Stimulated activated CD4-positive, alpha-beta T cell treated with anti-CD3 and anti-CD28 coated beads, Interleukin-12 subunit alpha, Interleukin-12 subunit beta, amount 100 ng/mL, for 4 hours (primary cell): ENCODE data around the gene PSMD12.
"Not testable (repeated sequence)": the region's sequence is repeated elsewhere in the genome, so short reads cannot be mapped to it uniquely, and the experiment has no call there.

Experiments
- DNase-seq: peaks from one replicate; pipeline ENCODE4 v3.0.0-alpha.2; 2020

PSMD12 gene

DNA sequence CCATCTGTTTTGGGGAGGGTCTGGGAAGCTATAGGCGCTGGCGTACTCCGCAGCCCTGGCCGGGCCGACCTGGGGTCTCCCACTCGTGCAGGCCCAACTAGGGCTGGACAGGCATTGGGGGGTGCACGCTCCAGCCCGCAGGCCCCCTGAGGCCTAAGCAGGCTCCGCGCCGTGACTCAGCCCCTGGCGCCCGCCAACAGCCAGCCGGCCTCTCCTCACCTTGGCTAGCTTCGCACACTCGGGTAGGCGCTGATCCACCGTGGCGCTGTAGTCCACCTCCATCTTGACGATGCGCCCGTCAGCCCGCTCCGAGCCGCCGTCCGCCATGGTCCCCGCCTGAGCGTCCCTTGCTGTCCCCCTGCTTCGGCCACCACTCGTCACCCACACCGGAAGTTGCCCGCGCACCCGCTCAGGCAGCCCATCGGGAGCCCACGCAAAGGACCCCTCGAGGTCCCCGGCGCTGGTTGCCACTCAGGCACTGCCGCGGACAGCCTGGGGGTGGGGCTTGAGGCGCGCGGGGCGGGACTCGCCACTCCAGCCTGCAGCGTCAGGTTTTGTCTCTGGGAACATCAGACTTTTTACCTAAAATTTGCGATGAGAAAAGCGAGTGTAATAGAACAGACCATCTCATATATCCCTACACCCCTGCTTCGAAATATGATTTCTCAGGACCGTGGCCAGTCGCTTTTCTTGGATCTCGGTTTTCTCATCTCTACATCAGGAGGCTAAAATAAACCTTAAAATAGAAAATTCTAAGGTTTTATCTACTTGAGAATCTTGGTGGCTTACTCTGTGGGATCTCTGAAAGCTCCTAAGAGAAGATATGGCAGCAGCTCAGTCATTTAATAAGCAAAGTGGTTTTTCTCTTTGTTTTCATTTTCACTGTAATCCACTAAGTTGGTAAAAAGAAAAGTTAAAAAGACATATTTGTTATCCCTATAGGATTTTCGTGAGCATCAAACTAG lies at the start of gene PSMD12:
Gene PSMD12, minus strand, starts transcription at position 385 of the 965 bp plus-strand sequence. Its CDS starts 58 bp downstream, at position 327.
- DNase-seq, result peak; percentile 96

DNA sequence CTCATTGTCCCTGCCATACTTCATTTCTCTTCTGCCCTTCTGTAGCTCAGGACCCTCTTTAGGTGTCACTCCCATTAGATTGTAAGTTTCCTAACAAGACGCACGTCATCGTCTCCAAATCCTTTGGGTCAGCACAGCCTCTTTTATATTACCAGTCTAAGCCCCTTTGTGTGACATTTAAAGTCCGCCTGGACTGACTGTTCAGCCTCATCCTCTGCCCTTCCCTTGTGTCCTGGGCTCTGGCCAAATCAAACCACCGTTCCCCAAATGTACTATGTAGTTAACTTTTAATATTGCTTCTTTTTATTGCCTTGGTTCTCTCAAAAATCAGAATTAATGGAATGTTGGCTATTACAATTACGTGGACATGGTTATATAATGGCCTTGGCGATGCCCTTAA lies 48.9 kb upstream of the PSMD12 start:
- no peak for DNase-seq

DNA sequence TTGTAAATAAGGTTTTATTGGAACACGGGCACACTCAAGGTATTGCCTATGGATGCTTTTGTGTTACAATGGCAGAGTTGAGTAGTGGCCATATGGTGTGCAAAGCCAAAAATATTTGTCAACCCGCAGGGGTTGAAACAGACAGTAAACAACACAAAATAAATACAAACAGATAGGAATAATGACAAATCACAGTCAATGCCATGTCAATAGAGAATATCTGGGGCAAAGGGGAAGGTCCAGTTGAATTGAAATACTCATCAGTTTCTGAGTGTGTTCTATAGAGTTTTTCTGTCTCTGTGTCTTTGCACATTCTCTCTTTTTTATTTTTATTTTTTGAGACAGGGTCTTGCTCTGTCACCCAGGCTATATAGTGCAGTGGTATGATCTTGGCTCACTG lies 48.2 kb upstream of the PSMD12 start:
- DNase-seq, result no peak

DNA sequence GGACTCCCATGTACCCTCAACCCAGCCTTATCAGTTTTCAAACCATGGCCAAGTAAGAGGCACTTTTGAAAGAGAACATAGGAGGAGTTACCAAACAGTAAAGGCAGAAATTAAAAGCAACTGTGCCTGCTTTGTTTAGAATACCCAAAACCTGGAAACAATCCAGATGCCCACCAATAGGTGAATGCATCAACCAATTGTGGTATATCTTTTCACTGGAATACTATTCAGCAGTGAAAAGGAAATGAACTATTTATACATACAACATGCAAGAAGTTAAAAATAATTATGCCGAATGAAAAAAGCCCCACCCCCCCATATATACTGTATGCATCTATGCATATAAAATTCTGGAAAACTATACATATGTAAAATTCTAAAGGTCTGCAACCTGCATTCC lies 47.8 kb upstream of the PSMD12 start:
- no peak for DNase-seq

DNA sequence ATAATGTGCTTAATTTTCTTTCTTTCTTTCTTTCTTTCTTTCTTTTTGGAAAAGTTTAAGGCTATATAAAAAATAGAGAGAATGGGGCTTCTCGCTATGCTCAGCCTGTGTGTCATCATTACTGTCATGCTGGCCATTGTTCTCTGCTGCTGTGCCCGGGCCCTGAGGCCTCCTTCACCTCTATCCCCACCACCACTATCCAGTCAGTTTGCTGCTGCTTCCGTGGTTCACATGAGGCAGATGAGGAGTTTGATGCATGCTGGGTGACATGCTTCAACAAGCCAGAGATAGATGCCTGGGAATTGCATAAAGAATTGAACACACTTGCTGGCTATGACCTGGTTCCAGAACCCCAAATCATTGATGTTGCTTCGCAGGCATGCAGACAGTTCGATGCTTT lies 47.0 kb upstream of the PSMD12 start:
- DNase-seq, result no peak

DNA sequence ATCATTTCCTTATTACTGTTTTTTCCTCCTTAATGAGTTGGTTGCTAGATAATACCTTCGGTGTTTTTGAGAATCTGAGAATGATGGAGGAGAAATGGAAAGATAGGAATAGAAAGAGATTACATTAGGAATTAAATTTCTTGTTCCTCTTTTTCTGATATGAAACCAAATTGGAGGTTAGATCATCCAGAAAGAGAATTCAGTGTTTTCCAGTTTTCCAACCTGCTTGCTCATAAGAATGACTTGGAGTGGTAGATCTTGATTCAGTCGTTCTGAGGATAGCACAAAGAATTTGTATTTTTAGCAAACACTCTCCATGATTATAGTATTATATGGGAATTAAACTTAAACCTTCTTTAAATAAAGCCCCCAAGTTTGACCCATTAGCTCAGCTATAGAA lies 46.6 kb upstream of the PSMD12 start:
- DNase-seq, result no peak

DNA sequence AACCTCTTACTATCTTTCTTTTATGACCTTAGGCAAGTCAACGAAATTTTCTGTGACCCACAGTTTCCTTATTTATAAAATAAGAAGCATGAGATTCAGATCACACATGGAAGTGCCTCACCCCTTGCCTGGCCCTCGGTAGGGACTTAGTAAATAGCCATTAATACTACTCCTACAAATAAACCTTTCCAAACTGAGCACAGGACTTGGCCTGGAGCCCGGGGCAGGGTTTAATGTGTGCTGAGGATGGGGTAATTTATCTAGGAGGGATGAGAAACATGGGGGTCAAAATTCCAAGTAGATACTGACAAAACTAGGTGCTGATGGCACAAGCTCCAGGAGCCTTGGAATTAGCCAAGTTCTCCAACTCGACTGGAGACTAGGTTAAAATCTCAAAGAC lies 45.7 kb upstream of the PSMD12 start:
- DNase-seq, result no peak

DNA sequence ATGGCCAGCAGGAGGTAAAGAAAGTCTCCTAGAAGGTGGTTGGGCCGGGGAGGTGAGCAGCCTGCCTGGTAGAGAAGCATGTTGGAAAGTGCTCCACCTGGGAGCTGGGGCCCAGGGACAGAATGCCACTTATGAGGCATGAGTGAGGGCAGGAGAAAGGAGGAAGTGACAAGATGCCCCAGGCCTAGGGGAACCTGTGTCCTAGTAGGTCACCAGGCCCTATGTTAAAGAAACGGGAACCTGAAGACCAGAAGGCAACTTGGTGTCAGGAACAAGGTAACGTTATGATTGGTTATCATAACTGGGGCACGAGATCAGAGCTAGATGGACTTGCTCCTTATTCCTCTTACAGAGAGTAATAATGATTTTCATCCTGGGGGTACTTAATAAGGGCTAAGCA lies 45.0 kb upstream of the PSMD12 start:
- no peak for DNase-seq

DNA sequence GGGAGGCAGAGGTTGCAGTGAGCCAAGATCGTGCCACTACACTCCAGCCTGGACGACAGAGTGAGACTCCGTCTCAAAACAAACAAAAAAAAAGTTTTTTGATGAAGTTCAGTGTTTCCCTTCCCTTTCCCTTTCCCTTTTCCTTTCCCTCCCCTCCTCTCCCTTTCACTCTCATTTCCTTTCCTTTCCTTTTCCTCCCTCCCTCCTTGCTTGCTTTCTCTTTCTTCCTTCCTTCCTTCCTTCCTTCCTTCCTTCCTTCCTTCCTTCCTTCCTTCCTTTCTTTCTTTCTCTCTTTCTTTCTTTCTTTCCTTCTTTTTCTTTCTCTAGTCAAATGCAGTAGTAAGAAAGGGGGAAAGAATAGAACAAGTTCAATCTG lies 42.1 kb upstream of the PSMD12 start:
- not testable (repeated sequence) for DNase-seq

DNA sequence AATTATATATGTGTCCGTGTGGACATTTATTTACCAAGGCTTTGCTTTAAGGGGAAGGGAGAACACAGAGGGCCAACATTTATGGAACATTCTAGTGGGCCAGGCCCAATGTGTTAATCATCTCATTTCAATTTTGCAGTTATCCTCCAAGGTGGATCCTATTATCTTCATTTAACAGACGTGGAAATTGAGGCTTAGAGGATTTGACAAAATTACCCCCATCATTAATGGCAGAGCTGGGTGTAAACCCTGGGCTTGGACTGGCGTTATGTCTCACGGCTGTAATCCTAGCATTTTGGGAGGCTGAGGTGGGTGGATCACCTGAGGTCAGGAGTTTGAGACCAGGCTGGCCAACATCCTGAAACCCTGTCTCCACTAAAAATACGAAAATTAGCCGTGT lies 37.1 kb upstream of the PSMD12 start:
- no peak for DNase-seq

DNA sequence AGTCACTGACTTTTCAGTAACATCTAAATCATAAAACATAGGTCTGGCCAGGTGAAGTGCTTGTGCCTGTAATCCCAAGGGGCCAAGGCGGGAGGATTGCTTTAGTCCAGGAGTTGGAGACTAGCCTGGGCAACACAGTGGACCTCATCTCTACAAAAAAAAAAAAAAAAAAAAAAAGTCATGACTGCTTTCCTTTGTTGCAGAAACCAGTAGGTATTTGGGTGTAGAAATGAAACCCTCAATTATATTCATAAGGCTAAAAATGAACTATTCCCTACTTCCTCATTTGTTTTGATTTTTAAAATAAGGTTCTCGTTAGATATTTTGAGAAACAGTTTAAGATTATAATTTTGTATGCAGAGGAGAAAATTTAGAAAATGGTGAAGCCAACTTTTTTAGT lies 36.7 kb upstream of the PSMD12 start:
- no peak for DNase-seq

DNA sequence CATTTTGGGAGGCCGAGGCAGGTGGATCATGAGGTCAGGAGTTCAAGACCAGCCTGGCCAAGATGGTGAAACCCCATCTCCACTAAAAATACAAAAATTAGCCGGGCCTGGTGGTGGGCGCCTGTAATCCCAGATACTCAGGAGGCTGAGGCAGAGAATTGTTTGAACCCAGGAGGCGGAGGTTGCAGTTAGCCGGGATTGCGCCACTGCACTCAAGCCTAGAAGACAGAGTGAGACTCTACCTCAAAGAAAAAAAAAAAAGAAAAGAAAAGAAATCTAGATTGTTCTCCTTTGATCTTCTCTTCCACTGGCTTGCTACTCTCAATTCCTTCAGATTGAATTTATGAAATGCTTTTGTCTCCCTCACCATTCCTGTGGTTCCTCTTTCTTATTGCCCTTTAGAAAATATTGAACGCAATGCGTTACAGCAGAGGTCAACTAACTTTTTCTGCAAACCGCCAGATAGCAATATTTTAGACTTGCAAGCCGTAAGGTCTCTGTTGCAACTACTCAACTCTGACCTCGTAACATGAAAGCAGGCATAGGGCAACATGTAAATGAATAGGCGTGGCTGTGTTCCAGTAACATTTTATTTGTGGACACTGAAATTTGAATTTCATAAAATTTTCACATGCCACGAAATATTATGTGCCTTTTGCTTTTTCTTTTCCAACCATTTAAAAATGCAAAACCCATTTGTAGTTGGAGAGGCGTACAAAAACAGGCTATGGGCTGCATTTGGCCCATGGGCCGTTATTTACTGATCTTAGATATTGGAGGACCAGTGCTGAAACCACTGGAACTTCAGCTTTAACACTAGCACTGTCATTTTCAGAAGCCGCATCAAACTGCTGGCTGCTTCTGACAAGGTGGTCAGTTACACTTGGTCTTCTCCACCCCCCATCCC lies 35.5 kb upstream of the PSMD12 start:
- DNase-seq, result no peak

DNA sequence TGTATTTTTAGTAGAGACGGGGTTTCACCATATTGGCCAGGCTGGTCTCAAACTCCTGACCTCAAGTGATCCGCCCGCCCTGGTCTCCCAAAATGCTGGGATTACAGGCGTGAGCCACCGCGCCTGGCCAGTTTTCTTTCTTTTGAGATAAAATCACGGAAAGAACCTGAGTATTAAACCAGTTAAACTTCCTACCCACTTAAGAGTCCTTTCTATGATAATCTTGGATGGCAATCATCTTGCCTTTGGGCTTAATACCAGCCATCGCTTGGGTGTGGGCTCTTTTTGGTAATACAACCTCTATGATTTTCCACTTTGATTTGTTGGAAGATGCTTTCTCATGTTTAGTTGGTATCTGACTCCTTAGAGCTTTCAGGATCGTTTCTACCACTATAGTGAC lies 34.7 kb upstream of the PSMD12 start:
- DNase-seq, result no peak

DNA sequence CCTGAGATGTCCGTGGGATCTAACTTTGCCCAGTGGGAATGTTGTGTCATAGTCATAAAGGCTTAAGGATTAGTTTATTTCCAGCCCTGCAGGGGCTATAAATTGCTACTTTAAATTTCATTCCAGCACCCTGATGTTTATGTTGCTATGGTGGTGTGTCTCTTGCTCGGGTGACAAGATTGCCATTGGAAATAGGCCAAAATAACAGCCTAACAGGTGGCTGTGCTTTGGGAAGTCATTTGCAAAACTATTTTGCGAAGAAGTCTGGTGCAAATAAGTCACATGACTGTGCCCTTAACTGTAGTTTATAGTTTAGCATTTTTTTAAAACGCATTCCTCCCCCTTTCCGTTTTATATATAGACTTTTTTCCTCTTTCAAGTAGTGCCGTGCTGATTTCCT lies 33.8 kb upstream of the PSMD12 start:
- DNase-seq, result no peak

DNA sequence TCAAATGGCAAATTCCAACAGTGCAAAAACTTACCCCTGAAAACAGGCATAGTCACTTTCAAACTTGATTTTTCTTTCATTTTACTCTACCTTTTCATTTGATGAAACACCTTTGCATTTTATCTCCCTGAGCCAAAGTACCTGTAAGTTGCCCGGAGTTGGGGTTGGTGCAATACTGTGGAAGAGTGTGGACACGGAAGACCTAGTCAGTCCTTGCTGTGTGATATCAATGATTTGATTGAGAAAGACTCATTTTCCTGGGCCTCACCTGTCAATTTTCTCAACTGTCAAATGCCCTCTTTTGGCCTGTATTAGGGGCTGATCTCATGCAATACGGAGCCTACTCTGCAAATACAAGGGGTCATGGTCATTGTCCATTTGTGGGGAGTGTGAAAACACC lies 33.3 kb upstream of the PSMD12 start:
- no peak for DNase-seq

DNA sequence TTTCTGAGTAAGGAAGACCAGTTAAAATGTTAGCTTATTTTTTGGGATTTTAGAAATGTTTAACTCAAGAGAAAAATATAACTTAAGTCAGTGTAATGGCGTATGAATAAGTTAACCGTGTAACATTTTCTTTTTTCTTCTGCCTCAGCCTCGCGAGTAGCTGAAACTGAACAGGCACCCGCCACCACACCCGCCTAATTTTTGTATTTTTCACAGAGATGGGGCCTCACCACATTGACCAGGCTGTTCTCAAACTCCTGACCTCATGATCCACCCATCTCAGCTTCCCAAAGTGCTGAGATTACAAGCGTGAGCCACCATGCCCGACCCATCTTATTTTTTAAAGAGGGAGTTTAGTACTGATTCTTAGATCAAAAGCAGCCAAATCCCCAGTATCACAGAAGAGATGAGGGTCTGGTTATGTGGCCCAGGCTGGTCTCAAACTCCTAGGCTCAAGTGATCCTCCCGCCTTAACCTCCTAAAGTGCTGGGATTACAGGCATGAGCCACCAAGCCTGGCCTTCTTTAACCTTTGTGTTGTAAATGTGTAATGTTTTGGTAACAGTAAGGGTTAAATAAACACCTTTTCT lies 27.5 kb upstream of the PSMD12 start:
- no peak for DNase-seq

DNA sequence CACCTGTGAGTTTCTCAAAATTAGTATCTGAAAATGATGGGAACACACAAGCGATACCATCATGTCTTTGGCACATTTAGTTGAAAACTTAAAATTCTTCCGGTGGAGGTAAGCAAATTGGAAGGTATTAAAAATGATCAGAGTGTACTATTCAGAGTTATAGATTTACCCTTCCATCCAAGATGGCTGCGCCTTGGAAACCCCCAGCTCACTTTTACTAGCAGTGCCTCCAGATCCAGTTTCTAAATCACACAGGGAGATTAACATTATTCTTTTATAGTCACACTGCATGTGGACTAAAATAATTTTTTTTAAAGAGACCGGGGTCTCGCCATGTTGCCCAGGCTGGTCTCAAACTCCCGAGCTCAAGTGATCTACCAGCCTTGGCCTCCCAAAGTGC lies 25.7 kb upstream of the PSMD12 start:
- DNase-seq, result no peak

DNA sequence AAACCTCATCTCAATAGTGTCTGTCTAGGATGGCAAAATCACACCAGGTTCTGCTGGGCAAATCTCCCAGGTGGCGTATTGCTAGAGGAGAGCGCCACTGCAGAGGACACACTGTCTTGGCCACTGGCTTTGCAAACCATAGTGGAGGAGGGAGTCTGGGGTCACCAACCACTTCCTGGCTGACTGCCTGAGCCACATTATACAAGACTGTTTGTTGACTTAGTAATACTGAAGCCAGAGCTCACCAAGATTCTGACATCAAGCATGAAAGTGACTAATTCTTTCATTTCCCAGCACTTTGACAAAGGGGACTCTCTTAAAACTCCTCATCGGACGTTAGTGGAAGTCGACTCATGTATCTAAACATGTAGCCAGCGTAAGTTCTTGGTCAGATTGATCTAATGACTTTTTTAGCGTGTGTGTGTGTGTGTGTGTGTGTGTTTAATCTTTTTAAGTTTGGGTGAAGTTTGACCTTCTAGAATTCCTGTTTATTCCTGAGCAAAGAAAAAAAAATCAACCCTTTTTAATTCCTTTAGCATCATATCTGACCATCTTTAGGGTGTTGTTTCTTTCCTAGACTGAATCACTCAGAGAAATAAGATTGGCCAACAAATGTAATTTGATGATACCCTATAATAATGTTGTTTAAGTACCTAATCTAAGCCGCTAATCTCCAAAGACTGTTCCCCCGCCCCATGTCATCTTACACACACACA lies 24.4 kb upstream of the PSMD12 start:
- DNase-seq, result peak; percentile 43

DNA sequence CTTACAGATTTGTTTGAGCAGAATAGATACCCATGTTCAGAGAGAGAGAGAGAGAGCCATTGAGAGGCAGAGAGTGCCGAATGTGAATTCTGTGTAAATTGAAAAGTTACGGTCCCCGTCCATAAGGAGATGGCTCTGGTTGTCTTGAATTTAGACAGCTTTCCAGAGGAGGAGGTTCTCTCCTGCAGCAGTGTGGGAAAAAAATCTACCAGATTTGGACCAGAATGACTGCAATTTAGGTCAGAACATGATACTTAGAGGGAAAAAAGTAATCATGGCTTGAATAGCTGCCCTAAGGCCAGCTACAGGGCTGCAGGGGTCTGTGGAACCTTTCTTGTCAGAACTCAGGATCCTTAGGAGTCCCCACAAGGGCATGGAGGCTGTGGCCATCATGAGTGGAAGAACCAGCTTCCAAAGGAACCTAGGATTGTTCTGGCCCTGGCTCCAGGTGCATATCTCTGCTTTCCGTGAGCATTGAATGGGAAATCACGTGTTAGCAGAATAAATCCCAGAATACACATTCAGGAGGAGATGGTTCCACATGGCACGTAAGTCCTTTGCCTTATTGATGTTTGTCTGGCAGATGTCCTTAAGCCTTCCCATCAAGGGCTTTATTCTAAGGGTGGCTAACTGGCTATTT lies 23.7 kb upstream of the PSMD12 start:
- DNase-seq, result no peak

DNA sequence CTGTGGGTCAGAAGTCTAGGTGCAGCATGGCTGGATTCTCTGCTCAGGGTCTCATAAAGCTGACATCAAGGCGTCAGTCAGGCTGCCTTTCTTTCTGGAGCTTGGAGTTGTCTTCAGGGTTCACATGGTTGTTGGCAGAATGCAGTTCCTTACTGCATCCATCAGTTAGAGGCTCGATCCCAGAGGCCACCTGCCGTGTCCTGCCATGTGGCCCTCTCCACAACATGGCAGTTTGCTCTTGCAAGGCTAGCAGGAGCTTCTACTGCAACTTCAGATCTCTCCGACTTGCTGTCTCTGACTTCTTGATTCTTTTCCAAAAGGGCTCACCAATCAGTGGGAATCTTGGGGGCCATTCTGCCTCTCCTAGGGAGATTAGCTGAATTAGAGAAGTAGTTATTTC lies 22.6 kb upstream of the PSMD12 start:
- no peak for DNase-seq

DNA sequence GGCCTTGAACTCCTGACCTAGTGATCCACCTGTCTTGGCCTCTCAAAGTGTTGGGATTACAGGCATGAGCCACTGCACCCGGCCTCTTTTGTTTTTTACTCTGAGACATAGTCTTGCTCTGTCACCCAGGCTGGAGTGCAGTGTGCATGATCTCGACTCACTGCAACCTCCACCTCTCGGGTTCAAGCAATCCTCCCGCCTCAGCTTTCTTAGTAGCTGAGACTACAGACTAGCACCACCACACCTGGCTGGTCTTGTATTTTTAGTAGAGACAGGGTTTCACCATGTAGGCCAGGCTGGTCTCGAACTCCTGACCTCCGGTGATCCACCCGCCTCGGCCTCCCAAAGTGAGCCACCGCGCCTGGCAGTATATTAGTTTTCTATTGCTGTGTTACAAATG lies 22.2 kb upstream of the PSMD12 start:
- not testable (repeated sequence) for DNase-seq

DNA sequence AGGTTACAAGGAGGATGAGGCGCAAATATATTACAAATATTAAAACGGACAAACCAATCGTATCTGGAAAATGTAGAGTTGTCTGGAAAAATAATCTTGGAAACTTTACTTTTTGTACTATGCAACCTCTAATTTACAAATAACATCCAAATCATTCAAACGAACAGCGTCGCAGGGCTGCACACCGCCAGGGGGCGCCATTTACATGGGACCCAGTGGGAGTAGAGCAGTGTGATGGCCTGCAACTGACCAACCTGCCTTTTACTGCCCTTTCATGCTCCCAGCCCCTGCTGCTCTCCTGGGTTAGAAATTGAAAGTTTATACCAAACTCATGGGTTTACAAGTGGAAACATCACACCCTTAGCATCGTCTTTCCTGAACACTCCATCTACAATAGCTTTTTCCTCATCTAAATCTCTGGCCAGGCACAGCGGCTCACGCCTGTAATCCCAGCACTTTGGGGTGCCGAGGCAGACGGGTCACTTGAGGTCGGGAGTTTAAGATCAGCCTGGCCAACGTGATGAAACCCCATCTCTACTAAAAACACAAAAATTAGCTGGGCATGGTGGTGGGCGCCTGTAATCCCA lies 20.7 kb upstream of the PSMD12 start:
- DNase-seq, result peak; percentile 75
